ENCODE measurements around the gene CFAP161. TPM values are rescaled to one million over a fixed set of nuclear protein-coding genes. Genes with fewer than 3 reads are reported as not detected.

Gene CFAP161
- total and polyA plus RNA-seq, 2 experiments from 2014 or later: 0.13 TPM; not detected in 1

DNA sequence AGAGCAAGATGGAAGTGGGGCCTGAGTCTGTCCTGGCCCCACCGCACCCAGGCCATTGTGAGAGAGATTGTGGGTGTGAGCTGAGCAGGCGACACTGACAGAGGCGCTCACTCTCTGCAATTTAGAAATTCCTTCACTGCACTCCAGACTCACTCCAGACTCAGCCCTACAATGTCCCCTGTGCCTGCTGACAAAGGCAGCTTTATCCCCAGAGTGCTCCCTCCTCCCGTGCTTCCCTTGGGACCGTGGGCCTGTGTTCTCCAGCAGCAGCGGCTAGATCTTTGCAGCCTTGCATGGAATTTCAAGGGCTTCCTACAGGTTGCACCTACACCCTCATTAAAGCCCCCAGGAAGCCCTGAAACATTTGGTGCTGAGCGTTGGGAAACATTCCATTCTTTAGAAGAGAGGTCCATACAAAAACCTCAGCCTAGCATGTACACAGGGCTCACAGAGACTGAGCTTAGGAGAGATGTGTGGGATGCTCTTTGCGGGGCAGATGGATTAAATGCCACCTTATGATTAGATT, 61.3 kb downstream of the CFAP161 start:
- no peak for DNase-seq (ENCODE audit: low spot score)

More for the DNA sequence above, 61.3 kb downstream of the CFAP161 start:
- no peaks in the 10 kb centered on the region; the same call in 1 of the 2 replicates for H3K9me2 ChIP-seq (ENCODE audit: insufficient read depth)
- peaks cover 2% of the 10 kb centered on the region; the same call in 1 of the 3 replicates for H3K4me1 Mint-ChIP-seq
- H3K36me3 ChIP-seq (ENCODE audit: insufficient read depth): no peaks in the 10 kb centered on the region
- H3K9me3 Mint-ChIP-seq: no peaks in the 10 kb centered on the region; the same call in 2 of the 3 replicates
- H3K36me3 Mint-ChIP-seq (ENCODE audit: low read depth): no peaks in the 10 kb centered on the region
- H3F3A ChIP-seq (replicated peaks; ENCODE audit: low read depth): no peaks in the 10 kb centered on the region
- no peak overlapping the region for H3K27ac ChIP-seq (ENCODE audit: low read depth)
- no peak for TF ChIP-seq NANOG (IDR thresholded peaks at IDR 0.05; ENCODE audit: borderline replicate concordance)
- TF ChIP-seq POLR2AphosphoS5 (IDR thresholded peaks at IDR 0.05; ENCODE audit: low read depth): no peak
- no peak for TF ChIP-seq JUNB (IDR thresholded peaks at IDR 0.05; ENCODE audit: unreplicated experiment)
- TF ChIP-seq STAT1 (IDR thresholded peaks at IDR 0.05; ENCODE audit: unreplicated experiment): no peak
- TF ChIP-seq, protein P1, sequence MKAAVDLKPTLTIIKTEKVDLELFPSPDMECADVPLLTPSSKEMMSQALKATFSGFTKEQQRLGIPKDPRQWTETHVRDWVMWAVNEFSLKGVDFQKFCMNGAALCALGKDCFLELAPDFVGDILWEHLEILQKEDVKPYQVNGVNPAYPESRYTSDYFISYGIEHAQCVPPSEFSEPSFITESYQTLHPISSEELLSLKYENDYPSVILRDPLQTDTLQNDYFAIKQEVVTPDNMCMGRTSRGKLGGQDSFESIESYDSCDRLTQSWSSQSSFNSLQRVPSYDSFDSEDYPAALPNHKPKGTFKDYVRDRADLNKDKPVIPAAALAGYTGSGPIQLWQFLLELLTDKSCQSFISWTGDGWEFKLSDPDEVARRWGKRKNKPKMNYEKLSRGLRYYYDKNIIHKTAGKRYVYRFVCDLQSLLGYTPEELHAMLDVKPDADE (IDR thresholded peaks at IDR 0.05): no peak
- no peak for TF ChIP-seq ZNF331 (CRISPR knock-in tag; IDR thresholded peaks at IDR 0.05; ENCODE audit: low read depth)
- TF ChIP-seq ZNF114 (CRISPR knock-in tag; IDR thresholded peaks at IDR 0.05): no peak
- TF ChIP-seq, protein P2, sequence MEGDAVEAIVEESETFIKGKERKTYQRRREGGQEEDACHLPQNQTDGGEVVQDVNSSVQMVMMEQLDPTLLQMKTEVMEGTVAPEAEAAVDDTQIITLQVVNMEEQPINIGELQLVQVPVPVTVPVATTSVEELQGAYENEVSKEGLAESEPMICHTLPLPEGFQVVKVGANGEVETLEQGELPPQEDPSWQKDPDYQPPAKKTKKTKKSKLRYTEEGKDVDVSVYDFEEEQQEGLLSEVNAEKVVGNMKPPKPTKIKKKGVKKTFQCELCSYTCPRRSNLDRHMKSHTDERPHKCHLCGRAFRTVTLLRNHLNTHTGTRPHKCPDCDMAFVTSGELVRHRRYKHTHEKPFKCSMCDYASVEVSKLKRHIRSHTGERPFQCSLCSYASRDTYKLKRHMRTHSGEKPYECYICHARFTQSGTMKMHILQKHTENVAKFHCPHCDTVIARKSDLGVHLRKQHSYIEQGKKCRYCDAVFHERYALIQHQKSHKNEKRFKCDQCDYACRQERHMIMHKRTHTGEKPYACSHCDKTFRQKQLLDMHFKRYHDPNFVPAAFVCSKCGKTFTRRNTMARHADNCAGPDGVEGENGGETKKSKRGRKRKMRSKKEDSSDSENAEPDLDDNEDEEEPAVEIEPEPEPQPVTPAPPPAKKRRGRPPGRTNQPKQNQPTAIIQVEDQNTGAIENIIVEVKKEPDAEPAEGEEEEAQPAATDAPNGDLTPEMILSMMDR (conservative IDR thresholded peaks at IDR 0.05; ENCODE audit: low read depth in 2 of 2): no peak
- no peak for TF ChIP-seq EZH2 (IDR thresholded peaks at IDR 0.05; ENCODE audit: low read depth, unreplicated experiment)
- TF ChIP-seq, protein P3, sequence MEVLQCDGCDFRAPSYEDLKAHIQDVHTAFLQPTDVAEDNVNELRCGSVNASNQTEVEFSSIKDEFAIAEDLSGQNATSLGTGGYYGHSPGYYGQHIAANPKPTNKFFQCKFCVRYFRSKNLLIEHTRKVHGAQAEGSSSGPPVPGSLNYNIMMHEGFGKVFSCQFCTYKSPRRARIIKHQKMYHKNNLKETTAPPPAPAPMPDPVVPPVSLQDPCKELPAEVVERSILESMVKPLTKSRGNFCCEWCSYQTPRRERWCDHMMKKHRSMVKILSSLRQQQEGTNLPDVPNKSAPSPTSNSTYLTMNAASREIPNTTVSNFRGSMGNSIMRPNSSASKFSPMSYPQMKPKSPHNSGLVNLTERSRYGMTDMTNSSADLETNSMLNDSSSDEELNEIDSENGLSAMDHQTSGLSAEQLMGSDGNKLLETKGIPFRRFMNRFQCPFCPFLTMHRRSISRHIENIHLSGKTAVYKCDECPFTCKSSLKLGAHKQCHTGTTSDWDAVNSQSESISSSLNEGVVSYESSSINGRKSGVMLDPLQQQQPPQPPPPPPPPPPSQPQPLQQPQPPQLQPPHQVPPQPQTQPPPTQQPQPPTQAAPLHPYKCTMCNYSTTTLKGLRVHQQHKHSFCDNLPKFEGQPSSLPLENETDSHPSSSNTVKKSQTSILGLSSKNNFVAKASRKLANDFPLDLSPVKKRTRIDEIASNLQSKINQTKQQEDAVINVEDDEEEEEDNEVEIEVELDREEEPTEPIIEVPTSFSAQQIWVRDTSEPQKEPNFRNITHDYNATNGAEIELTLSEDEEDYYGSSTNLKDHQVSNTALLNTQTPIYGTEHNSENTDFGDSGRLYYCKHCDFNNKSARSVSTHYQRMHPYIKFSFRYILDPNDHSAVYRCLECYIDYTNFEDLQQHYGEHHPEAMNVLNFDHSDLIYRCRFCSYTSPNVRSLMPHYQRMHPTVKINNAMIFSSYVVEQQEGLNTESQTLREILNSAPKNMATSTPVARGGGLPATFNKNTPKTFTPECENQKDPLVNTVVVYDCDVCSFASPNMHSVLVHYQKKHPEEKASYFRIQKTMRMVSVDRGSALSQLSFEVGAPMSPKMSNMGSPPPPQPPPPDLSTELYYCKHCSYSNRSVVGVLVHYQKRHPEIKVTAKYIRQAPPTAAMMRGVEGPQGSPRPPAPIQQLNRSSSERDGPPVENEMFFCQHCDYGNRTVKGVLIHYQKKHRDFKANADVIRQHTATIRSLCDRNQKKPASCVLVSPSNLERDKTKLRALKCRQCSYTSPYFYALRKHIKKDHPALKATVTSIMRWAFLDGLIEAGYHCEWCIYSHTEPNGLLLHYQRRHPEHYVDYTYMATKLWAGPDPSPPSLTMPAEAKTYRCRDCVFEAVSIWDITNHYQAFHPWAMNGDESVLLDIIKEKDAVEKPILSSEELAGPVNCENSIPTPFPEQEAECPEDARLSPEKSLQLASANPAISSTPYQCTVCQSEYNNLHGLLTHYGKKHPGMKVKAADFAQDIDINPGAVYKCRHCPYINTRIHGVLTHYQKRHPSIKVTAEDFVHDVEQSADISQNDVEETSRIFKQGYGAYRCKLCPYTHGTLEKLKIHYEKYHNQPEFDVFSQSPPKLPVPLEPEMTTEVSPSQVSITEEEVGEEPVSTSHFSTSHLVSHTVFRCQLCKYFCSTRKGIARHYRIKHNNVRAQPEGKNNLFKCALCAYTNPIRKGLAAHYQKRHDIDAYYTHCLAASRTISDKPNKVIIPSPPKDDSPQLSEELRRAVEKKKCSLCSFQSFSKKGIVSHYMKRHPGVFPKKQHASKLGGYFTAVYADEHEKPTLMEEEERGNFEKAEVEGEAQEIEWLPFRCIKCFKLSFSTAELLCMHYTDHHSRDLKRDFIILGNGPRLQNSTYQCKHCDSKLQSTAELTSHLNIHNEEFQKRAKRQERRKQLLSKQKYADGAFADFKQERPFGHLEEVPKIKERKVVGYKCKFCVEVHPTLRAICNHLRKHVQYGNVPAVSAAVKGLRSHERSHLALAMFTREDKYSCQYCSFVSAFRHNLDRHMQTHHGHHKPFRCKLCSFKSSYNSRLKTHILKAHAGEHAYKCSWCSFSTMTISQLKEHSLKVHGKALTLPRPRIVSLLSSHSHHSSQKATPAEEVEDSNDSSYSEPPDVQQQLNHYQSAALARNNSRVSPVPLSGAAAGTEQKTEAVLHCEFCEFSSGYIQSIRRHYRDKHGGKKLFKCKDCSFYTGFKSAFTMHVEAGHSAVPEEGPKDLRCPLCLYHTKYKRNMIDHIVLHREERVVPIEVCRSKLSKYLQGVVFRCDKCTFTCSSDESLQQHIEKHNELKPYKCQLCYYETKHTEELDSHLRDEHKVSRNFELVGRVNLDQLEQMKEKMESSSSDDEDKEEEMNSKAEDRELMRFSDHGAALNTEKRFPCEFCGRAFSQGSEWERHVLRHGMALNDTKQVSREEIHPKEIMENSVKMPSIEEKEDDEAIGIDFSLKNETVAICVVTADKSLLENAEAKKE (CRISPR knock-in tag; IDR thresholded peaks at IDR 0.05): no peak
- no peak for TF ChIP-seq CREB1 (CRISPR knock-in tag; IDR thresholded peaks at IDR 0.05; ENCODE audit: low read depth)
- TF ChIP-seq, protein P4, sequence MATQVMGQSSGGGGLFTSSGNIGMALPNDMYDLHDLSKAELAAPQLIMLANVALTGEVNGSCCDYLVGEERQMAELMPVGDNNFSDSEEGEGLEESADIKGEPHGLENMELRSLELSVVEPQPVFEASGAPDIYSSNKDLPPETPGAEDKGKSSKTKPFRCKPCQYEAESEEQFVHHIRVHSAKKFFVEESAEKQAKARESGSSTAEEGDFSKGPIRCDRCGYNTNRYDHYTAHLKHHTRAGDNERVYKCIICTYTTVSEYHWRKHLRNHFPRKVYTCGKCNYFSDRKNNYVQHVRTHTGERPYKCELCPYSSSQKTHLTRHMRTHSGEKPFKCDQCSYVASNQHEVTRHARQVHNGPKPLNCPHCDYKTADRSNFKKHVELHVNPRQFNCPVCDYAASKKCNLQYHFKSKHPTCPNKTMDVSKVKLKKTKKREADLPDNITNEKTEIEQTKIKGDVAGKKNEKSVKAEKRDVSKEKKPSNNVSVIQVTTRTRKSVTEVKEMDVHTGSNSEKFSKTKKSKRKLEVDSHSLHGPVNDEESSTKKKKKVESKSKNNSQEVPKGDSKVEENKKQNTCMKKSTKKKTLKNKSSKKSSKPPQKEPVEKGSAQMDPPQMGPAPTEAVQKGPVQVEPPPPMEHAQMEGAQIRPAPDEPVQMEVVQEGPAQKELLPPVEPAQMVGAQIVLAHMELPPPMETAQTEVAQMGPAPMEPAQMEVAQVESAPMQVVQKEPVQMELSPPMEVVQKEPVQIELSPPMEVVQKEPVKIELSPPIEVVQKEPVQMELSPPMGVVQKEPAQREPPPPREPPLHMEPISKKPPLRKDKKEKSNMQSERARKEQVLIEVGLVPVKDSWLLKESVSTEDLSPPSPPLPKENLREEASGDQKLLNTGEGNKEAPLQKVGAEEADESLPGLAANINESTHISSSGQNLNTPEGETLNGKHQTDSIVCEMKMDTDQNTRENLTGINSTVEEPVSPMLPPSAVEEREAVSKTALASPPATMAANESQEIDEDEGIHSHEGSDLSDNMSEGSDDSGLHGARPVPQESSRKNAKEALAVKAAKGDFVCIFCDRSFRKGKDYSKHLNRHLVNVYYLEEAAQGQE (IDR thresholded peaks at IDR 0.05; ENCODE audit: unreplicated experiment): no peak
- peak; percentile 57 for ATAC-seq
- no peak overlapping the region for H3K4me3 ChIP-seq
- H3K27ac Mint-ChIP-seq: no peak overlapping the region
- peaks cover 8% of the 10 kb centered on the region for H3K27me3 Mint-ChIP-seq (ENCODE audit: insufficient read depth, low read depth, poor library complexity)
- no peak overlapping the region for H3K4me3 Mint-ChIP-seq
- no peak overlapping the region for H3K4me2 ChIP-seq
- no peaks in the 10 kb centered on the region for H3K79me2 ChIP-seq (replicated peaks; ENCODE audit: insufficient read depth)
- peak overlapping the region; percentile 52; the same call in 1 of the 2 replicates for H2AFZ ChIP-seq
- H3K27me3 ChIP-seq (ENCODE audit: insufficient read depth): no peaks in the 10 kb centered on the region
- H3K4me1 ChIP-seq (ENCODE audit: insufficient read depth): no peaks in the 10 kb centered on the region
- no peaks in the 10 kb centered on the region for H4K20me1 ChIP-seq (replicated peaks; ENCODE audit: insufficient read depth)

All from GM23338 (cell line).